ENCODE results near the gene TOP1. TPM values are rescaled to one million over a fixed set of nuclear protein-coding genes. Genes with fewer than 3 reads are reported as not detected.

TOP1 gene
- total RNA-seq, 1 experiment from 2014 or later: 14.3 TPM

DNA sequence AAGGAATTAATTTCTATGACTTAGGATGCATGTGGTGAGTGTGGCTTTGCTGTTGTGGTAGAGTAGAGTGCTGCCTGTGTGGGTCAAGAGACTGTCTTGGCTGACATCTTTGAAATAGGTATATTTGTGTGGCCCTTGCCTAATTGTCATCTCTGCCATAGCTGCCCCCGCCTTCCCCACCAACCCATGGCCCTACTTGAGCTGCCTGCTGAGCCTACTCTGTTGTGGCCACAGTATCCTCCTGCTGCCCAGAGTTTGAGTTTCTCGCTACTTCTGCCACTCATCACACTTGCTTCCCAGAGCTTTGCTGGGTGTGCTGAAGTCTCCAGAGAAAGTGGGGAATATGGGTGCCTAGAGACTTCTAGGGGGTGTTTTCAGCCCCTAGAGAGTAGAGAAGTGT lies 116.7 kb downstream of the TOP1 start:
- DNase-seq (ENCODE audit: low spot score): no peak

GRCh38 chr20:41145821-41146620 lies 117.4 kb downstream of the TOP1 start:
- DNase-seq (ENCODE audit: low spot score): no peak

- DNase-seq (ENCODE audit: low spot score): no peak
These were observed 119.2 kb downstream of the TOP1 start for GRCh38 chr20:41147767-41148191.

DNA sequence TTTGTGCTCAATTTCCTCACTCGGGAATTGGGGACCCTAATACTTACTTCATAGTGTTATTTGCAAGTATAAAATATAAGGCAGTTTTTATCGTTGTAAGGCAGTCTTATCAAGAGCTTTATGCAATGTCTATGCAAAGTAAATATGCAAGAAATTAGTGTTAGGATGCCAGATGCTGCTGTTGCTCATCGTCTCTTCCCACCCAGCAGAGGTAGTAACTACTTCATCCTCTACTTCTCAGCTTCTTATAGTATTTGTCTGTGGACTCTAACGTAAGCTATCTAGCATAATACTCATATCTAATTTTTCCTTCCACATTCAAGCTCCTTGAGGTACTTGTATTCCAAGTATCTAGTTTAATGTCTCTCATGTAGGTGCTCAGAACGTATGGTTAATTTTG lies 120.3 kb downstream of the TOP1 start:
- no peak for DNase-seq (ENCODE audit: low spot score)

GRCh38 chr20:41150664-41151063 lies 122.0 kb downstream of the TOP1 start:
- no peak for DNase-seq (ENCODE audit: low spot score)

DNA sequence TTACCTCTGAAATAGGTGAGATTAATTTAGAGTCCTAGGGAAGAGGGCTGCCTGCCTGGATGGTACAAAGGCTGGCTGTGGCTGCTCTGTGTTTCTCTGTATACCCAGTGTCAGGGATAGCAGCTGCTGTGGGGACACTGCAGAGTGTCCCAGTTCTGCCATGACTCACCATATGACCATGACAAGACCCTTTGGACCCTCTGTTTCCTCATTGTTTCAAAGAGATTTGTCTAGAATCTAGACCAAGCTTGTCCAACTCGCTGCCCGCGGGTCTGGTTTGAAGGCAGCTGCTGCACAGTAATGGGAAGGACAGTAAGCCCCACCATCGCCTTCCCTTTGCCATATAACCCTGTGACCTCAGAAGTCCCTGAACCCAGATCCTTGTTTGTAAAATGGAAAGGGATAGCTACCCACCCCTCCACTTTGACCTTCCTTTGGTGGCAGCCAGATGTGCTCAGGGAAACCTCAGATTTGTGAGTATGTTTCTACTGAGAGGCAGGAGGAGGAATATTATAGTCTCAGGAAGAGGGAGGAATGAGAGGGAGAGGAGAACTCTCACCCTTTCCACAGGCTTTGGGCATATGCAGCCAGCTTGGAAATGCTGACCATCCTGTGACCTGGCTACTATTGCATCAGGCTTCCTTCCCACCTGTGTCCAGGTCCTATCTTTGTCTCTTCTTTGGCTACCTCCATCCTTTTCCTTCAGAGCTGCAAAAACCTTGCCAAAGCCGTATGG lies 122.7 kb downstream of the TOP1 start:
- DNase-seq (ENCODE audit: low spot score): no peak

GRCh38 chr20:41152108-41152757 lies 123.6 kb downstream of the TOP1 start:
- no peak for DNase-seq (ENCODE audit: low spot score)

DNA sequence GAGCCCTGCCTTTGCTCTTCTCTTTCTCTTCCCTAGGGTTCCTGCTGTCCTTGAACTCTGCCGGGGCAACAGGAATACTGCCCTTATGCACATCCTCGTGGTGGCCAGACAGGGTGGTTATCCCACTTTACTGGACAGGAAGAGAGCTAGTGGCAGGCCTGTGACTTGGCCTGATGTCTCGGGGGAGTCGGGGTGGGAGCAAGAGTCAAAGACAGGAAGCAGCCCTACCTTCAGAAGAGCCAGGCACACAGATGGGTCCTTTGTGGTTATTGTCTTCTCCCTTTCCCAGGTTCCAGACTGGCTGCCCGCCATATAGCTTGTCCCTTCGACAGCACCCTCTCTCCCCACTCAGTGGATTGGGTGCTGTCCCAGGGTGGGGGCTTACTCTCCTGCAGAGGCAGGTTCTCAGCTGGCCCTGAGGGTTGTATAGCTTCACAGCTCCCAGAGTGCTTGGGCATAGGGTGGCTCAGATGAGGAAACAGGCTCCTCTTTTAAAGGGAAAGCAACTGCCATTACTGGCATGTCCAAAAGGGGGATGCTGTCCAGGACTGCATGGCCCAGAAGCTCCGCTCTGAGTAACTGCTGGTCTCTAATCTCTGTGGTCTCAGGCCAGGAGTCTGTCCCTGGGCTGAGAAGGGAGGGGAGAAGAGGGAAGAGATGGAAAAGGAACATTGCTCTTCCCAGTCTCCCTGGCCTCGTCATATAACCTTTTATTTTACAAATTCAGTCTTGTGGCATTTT lies 126.0 kb downstream of the TOP1 start:
- no peak for DNase-seq (ENCODE audit: low spot score)

DNA sequence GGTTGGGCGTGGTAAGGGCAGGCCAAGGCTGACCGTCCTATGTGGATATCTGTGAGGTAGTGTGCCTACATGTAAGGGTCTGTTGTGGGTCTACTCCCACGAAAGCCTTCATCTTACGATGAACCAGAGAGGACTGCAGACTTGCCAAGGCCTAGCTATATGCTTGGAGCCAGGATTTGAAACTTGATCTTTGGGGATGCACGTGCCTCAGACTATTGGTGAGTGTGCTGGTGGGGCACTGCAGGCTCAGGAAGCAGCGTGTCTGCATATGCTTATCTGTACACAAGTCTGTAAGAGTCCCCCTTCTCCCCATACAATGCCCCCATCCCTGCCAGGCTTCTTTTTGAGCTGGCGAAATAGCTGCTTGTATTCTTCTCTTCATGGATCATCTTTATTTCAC lies 126.6 kb downstream of the TOP1 start:
- no peak for DNase-seq (ENCODE audit: low spot score)

DNA sequence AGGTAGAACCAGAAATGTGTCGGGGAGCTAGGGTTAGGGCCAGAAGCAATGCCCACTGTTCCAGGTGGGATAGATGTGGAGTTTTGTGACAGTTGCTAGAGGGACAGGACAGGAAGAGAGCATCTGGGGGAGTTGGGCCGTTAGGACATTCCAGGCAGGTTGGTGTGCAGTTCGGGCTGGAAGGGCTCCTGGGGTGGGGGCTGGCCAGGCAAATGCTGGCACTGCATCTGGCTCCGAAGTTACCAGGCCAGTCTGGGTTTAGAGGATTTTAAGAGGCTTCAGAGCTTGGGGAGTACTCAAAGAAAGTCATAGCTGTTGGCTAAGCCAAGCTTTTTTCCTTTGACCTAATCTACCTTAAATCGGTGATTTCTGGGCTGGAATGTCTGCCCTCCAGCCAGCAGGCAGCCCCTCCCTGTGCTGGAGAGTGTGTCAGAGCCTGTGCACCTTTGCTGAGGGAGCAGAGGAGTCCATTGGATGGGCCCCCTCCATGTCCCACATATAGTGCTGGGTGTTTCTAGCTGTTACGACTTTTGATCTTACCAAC lies 129.5 kb downstream of the TOP1 start:
- DNase-seq (ENCODE audit: low spot score): no peak

DNA sequence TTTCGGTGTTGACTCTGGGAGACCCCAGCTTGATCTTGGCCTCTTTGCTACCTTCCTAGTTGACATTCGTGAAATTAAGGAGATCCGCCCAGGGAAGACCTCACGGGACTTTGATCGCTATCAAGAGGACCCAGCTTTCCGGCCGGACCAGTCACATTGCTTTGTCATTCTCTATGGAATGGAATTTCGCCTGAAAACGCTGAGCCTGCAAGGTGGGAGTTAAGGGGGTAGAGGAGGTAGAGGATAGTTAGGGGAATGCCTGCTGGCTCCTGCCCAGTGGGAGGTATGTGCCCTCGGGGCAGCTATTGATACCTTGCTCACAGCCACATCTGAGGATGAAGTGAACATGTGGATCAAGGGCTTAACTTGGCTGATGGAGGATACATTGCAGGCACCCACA lies 130.9 kb downstream of the TOP1 start:
- DNase-seq (ENCODE audit: low spot score): no peak

DNA sequence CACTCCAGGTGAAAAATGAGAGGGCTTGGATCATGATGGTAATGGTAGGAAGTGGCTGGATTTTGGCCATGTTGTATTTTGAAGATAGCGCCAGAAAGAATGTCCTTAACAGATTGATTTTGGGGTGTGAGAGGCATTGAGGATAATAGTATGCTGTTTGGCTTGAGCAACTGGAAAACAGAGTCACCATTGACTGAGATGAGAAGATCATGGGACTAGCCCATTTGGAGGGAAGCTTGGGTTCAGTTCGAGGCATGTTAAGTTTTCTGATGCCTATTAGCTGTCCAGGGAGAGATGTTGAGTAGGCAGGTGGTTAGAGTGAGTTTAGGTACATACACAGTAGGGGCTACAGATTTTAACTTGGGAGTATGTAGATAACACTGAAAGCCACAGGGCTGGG lies 132.1 kb downstream of the TOP1 start:
- no peak for DNase-seq (ENCODE audit: low spot score)

DNA sequence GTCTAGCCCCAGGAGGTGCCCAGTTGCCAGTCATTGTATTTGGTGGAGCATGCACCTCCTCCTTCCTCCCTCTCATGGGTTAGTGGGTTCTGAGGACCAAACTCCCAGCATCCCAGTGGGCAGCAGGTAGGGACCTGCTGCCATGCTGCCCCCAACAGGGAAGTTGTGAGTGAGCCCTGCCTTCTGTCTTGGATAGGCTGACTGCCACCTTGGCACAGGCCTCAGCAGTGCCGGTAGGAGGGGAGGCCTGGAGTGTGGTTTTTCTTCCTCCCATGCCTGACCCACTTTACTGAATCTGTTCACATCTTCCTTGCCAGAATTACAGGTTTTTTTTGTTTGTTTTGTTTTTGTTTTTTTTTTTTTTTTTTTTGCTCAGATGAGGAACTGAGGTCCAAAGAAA lies 133.3 kb downstream of the TOP1 start:
- DNase-seq (ENCODE audit: low spot score): no peak

DNA sequence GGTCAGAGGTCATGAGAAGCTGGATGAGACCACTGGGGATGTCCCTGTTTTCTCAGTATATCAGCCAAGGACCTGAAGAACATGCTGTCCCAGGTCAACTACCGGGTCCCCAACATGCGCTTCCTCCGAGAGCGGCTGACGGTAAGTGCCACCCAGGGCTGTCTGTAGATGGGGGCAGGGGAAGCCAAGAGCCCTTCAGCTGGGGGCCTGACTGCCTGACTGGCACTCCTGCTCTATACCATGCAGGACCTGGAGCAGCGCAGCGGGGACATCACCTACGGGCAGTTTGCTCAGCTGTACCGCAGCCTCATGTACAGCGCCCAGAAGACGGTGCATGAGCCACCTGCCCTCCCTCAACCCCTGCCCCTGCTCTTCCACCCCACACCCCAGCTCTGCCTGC lies 133.8 kb downstream of the TOP1 start:
- DNase-seq (ENCODE audit: low spot score): no peak

DNA sequence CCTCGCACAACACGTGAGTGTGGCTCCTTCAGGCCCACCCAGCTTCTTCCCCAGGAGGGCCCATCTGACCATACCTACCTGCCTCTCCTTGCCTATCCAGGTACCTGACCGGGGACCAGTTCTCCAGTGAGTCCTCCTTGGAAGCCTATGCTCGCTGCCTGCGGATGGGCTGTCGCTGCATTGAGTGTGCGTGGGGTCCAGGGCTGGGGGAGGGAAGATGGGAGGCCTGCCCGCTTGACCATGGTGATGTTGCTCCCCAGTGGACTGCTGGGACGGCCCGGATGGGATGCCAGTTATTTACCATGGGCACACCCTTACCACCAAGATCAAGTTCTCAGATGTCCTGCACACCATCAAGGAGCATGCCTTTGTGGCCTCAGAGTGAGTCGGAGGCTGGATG lies 135.2 kb downstream of the TOP1 start:
- DNase-seq (ENCODE audit: low spot score): no peak

DNA sequence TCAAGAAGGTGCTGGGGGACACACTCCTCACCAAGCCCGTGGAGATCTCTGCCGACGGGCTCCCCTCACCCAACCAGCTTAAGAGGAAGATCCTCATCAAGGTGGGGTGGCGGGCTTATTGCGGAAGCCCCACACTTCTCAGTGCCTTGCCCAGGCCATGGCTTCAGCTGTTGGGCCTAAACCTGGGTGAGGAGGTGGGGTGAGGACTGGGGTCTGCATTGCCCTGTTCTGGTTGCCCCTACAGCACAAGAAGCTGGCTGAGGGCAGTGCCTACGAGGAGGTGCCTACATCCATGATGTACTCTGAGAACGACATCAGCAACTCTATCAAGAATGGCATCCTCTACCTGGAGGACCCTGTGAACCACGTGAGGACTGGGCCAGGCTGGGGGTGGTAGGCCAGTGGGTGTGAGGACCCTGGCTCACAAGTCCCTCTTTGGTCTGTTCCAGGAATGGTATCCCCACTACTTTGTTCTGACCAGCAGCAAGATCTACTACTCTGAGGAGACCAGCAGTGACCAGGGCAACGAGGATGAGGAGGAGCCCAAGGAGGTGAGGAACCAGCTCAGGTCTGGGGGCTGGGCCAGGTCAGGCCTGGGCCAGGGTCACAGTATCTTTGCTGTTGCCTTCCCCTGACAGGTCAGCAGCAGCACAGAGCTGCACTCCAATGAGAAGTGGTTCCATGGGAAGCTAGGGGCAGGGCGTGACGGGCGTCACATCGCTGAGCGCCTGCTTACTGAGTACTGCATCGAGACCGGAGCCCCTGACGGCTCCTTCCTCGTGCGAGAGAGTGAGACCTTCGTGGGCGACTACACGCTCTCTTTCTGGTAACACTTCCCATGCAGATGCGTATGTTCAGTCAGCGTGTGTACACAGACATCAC lies 136.6 kb downstream of the TOP1 start:
- no peak for DNase-seq (ENCODE audit: low spot score)

DNA sequence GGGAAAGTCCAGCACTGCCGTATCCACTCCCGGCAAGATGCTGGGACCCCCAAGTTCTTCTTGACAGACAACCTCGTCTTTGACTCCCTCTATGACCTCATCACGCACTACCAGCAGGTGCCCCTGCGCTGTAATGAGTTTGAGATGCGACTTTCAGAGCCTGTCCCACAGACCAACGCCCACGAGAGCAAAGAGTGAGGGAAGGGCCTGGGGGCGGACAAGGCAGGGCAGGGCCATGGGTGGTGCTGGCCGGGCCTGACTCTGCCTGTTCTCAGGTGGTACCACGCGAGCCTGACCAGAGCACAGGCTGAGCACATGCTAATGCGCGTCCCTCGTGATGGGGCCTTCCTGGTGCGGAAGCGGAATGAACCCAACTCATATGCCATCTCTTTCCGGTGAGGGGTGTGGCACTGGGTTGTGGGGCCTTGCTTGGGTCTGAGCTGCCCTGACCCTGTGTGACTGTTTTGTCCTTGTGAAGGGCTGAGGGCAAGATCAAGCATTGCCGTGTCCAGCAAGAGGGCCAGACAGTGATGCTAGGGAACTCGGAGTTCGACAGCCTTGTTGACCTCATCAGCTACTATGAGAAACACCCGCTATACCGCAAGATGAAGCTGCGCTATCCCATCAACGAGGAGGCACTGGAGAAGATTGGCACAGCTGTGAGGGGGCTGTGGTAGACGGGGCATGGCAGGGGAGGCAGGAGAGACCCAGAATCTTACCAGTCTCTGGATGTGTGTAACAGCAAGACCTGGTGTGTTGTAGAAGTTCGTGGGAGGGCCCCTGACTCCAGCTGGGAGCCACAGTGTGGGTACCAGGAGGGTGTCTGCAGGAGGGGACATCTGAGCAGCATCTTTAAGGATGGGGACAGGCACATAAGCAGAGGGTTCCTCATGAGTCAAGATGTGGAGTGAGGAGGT lies 137.8 kb downstream of the TOP1 start:
- DNase-seq (ENCODE audit: low spot score): no peak

GRCh38 chr20:41167118-41167470 lies 138.5 kb downstream of the TOP1 start:
- DNase-seq (ENCODE audit: low spot score): no peak

- DNase-seq (ENCODE audit: low spot score): no peak
These were observed 139.0 kb downstream of the TOP1 start for GRCh38 chr20:41167481-41168253.

All from H4 (cell line).